IgD-negative memory B cell (primary cell): Measurements from ENCODE around the gene CHORDC1. TPM values are rescaled to one million over a fixed set of nuclear protein-coding genes. Genes with fewer than 3 reads are reported as not detected.
"Not testable (repeated sequence)": the region's sequence is repeated elsewhere in the genome, so short reads cannot be mapped to it uniquely, and the experiment has no call there.

Source experiments
- H3K27ac Mint-ChIP-seq, 3 donors: one replicate each; pipeline ENCODE4 v1.8.0; 2020 to 2022; ENCODE audit warnings: mild to moderate bottlenecking in 3 of 3, mixed read lengths in 3 of 3, moderate library complexity in 1 of 3
- H3K27me3 Mint-ChIP-seq: one replicate; pipeline ENCODE4 v1.8.0; 2021; ENCODE audit warnings: mixed read lengths
- H3K36me3 Mint-ChIP-seq: one replicate; pipeline ENCODE4 v1.8.0; 2020; ENCODE audit warnings: mild to moderate bottlenecking, mixed read lengths
- H3K4me1 Mint-ChIP-seq, 3 donors: one replicate each; pipeline ENCODE4 v1.8.0; 2020 to 2022; ENCODE audit warnings: mixed read lengths in 3 of 3, mild to moderate bottlenecking in 1 of 3
- H3K4me3 Mint-ChIP-seq, 4 donors: one replicate each; pipeline ENCODE4 v1.8.0; 2020 to 2022; ENCODE audit warnings: mild to moderate bottlenecking in 4 of 4, mixed read lengths in 4 of 4, moderate library complexity in 3 of 4
- H3K9me3 Mint-ChIP-seq, 3 donors: one replicate each; pipeline ENCODE4 v1.8.0; 2020 to 2021; ENCODE audit warnings: mixed read lengths in 3 of 3, mild to moderate bottlenecking in 1 of 3
- polyA plus RNA-seq: library from polyadenylated mRNA; unstranded; fragments of 300-500 nt; fragmentation: Illumina TruSeq; gene quantifications from one replicate; pipeline ENCODE4 v1.2.3, GENCODE V29; 2021

CHORDC1 gene
- polyA plus RNA-seq, result 45.3 TPM

DNA sequence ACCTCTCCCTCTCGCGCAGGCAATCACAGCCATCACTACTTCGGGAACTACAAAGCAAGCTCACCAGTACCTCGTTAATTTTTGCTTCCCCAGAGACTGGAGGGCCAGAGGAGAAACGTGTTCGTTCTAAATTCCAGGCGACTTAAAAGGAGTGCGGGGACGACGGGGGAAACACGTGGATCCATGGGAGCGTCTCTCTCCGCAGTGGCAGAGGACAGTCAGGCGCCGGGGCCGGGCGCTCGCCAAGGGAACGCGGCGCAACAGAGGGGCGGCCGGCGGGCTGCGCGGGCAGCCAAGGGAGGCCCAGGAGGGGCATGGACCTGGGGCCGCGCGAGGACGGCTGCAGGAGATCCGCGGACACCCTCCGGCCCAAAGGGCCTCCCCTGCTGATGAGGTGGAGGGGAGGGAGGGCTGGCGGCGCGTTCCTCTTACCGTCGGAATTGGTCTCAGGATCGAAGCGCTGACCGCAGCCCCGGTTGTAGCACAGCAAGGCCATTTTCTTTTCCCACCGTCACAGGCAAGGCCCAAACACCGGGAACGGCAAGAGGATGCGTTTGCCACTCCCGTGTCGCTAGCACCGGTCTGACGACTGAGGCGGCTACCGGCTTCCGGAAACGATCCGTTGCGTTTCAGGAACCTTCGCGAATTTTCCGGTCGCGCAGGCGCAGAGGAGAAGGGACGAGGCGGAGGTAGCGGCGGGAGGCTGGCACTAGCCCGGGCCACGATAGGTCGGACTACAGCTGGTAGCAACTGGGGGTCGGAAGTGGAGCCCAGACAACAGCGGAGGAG lies at the start of gene CHORDC1:
CHORDC1 (minus strand) TSS at position 591 of the 789 bp plus-strand sequence; CDS start at position 496, 95 bp downstream.
- Mint-ChIP-seq H3K4me1 (peaks cover 43 to 47% (median 44%) of the 10 kb centered on the region in 3 donors), H3K36me3 (peaks cover 6% of the 10 kb centered on the region), H3K4me3 (peak within 1 kb of the TSS; percentile 95 to 99 (median 98)), H3K9me3 (peaks cover 0 to 5% (median 0%) of the 10 kb centered on the region in 3 donors), H3K27me3 (no peaks in the 10 kb centered on the region), H3K27ac (peak within 1 kb of the TSS; percentile 92 to 99 (median 96))

DNA sequence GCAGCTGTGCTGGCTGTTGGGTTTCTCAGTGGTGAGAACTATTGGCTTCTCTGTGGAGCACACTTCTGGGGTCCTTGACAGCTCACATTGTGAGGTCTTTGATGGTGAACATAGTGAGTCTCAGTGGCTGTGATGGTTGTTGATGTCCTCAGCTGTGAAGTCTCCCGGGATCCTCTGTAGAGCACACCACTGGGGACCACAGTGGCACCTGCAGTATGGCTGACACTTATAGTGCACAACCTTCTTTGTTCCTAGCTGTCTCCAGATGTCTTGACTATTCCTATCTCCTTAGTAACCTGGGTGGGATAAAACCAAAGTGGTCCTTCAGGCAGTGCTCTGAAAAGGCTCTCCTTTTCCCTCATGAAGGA lies 34.3 kb upstream of the CHORDC1 start:
- H3K4me1 Mint-ChIP-seq, result peaks cover 0 to 3% (median 2%) of the 10 kb centered on the region in 3 donors
- H3K27ac Mint-ChIP-seq, result peak overlapping the region in 1 of 3 donors; percentile 17

DNA sequence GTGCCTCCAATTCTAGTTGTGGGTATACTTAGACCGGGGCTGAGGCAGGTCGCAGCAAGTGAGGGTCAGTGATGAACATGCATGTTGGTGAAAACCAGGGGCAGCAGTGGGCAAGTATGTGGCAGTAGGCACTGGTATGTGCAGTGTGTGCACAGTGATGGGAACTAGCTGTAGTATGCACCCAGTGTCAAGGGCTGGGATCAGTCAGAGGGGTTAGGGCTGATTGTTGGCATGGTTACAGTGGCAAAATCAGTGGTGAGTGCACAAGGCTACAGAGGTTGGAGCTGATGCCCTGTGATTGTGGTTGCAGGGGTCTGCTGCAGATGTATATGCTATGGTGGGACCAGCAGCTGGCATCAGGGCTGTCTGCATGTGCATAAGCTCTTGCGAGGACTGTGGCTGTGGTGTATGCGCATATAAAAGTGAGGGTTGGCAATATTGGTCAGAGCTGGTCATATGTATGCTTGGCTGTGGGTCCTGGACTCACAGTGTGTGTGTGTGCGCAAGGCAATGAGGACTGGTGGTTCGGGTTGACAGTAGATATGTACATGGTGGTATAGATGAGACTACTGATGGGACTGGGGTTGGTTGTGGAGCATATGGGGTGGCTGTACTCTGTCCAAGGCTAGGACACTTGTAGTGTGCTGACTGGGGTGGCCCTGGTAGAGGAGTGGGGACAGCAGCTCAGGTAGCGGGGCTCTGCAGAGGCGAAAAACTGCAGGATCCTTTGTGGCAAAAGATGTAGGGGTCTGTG lies 33.7 kb upstream of the CHORDC1 start:
- Mint-ChIP-seq H3K4me1 (peaks cover 2 to 3% (median 3%) of the 10 kb centered on the region in 3 donors), H3K36me3 (peaks cover 2% of the 10 kb centered on the region), H3K4me3 (peak overlapping the region in 1 of 4 donors; percentile 0), H3K27ac (no peak overlapping the region), H3K9me3 (no peaks in the 10 kb centered on the region), H3K27me3 (peaks cover 7% of the 10 kb centered on the region)

More for the DNA sequence above, 34.3 kb upstream of the CHORDC1 start:
- peaks cover 2% of the 10 kb centered on the region for H3K36me3 Mint-ChIP-seq
- H3K27me3 Mint-ChIP-seq, result peaks cover 7% of the 10 kb centered on the region
- no peak overlapping the region for H3K4me3 Mint-ChIP-seq
- H3K9me3 Mint-ChIP-seq, result no peaks in the 10 kb centered on the region

DNA sequence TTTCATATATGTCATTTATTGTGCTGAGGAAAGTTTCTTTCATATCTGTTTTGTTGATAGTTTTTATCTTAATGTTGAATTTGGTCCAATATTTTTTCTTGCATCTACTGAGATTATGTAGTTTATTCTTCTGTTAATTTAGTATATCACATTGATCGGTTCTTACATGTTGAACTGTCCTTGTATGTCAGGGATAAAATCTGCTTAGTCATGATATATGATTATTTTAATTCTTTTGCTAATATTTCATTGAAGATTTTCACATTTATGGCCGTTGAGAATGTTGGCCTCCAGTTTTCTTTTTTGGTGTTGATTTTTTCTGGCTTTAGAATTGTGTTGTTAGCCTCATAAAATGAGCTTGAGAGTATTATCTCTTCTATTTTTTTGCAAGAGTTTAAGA lies 31.2 kb upstream of the CHORDC1 start:
- Mint-ChIP-seq H3K27me3 (peaks cover 4% of the 10 kb centered on the region), H3K27ac (no peak overlapping the region), H3K4me1 (peaks cover 5 to 9% (median 8%) of the 10 kb centered on the region in 3 donors), H3K4me3 (no peak overlapping the region), H3K9me3 (no peaks in the 10 kb centered on the region), H3K36me3 (no peaks in the 10 kb centered on the region)

DNA sequence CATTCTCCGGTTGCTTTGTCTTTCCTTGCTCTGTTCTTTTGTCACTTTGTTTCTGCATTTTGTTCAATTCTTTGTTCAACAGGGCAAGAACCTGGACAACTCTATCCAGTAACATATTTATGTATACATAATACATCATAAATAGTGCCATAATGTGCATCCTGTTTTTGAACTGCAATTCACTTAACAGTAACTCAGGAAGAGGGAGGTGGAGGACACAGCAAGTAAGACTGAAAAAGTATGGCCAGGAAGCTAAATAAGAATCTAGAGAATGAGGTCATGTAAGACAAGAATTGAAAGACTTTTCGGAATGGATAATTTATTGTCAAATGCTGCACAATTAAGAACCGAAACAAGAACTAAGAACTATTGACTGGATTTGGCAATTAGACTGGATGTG lies 29.2 kb upstream of the CHORDC1 start:
- peaks cover 2% of the 10 kb centered on the region for H3K27me3 Mint-ChIP-seq
- H3K36me3 Mint-ChIP-seq, result no peaks in the 10 kb centered on the region
- H3K27ac Mint-ChIP-seq, result peak overlapping the region in 1 of 3 donors; percentile 65
- peaks cover 5 to 9% (median 8%) of the 10 kb centered on the region in 3 donors for H3K4me1 Mint-ChIP-seq
- no peaks in the 10 kb centered on the region for H3K9me3 Mint-ChIP-seq
- no peak overlapping the region for H3K4me3 Mint-ChIP-seq

DNA sequence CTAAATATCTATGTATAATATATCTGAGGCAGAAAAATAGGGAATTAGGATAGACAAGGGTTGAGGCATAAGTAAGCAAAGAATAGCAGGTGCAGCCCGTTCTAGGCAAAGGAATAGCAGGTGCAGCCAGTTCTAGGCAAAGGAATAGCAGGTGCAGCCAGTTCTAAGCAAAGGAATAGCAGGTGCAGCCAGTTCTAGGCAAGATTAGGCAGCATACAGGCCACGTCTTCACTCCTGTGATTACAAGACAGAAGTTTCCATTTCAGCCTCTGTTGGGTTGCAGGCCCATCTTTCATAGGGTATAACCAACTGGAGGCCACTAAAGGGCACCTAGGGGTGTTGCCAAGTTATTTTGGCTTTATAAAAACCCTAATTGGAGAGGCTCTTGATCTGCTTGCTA lies 28.8 kb upstream of the CHORDC1 start:
- H3K4me1 Mint-ChIP-seq, result peaks cover 5 to 9% (median 8%) of the 10 kb centered on the region in 3 donors
- H3K36me3 Mint-ChIP-seq, result no peaks in the 10 kb centered on the region
- H3K9me3 Mint-ChIP-seq, result no peaks in the 10 kb centered on the region
- H3K27me3 Mint-ChIP-seq, result peaks cover under 1% of the 10 kb centered on the region
- peak overlapping the region in 1 of 3 donors; percentile 29 for H3K27ac Mint-ChIP-seq
- peak overlapping the region in 1 of 4 donors; percentile 89 for H3K4me3 Mint-ChIP-seq

DNA sequence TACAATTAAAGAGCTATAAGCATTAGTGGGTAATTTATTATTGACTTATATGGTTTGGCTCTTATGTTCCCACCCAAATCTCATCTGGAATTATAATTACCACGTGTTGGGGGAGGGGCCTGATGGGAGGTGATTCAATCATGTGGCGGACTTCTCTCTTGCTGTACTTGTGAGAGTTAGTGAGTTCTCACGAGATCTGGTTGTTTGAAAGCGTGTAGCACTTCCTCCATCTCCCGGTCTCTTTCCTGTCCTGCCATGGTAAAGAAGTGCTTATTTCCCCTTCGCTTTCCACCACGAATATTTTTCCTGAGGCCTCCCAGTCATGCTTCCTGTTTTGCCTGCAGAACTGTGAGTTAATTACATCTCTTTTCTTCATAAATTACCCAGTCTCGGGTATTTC lies 28.1 kb upstream of the CHORDC1 start:
- peak overlapping the region in 1 of 3 donors; percentile 14 for H3K27ac Mint-ChIP-seq
- peaks cover 5 to 9% (median 8%) of the 10 kb centered on the region in 3 donors for H3K4me1 Mint-ChIP-seq
- H3K27me3 Mint-ChIP-seq, result no peaks in the 10 kb centered on the region
- H3K36me3 Mint-ChIP-seq, result no peaks in the 10 kb centered on the region
- H3K4me3 Mint-ChIP-seq, result peak overlapping the region; percentile 16 to 89 (median 80)
- no peaks in the 10 kb centered on the region for H3K9me3 Mint-ChIP-seq

DNA sequence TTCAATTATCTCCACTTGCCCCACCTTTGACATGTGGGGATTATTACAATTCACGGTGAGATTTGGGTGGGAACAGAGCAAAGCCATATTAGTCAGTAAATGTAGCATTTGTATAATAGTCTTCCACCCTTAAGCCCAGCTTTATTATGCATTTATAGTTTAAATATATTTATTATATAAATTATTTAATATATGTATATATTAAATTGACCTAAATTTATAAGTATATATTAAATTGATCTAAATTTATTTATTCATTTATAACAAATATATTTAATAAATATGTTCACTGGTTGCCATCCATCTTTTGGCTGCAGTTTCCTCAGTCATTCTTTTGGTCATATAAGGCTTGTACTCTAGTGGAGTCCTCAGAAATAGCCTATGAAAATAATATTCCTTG lies 23.6 kb upstream of the CHORDC1 start:
- Mint-ChIP-seq H3K27ac (no peak overlapping the region), H3K9me3 (no peaks in the 10 kb centered on the region), H3K4me3 (no peak overlapping the region), H3K4me1 (peaks cover 5 to 6% (median 5%) of the 10 kb centered on the region in 3 donors), H3K36me3 (no peaks in the 10 kb centered on the region), H3K27me3 (peaks cover 6% of the 10 kb centered on the region)

DNA sequence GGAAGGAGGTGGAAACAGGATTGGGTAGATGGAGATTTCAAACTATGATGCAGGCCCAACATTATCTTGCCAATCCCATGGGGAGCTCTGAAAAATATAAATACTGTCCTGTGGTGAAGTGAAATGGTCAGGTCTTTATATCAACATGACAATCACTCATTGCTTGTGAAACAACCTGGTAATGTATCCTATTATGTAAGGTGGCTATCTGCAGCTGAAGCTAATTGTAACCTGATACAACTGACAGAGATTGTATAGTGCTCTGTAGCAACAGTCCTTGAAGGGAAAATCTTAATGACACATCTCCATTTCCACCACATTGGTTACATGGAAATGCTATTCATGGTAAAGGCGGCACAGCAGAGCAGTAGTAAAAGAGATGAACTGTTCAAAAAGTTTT lies 20.7 kb upstream of the CHORDC1 start:
- H3K27me3 Mint-ChIP-seq, result peaks cover 6% of the 10 kb centered on the region

DNA sequence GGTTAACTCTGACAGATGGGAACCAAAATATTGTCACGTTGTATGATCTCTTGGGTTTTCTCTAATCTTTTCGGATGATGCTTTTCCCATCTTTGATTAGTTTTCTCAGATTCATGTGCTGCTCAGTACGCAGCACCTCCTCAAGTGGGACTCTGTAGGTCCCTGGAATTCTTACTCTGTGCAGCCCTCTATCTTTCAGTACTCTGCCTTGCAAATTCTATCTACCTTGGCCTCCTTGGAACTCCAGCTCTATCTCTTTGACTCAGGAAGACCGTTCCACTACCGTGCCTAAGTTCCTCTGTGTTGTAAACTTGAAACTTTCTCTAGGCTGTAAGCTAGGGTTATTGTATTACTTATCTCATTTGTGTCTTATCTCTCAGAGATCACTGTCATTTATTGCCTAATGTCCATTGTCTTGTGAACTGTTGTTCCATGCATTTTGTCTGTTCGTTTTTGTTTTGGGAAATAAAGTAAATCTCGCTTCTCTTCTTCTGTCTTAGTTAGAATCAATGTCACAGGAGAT lies 20.1 kb upstream of the CHORDC1 start:
- Mint-ChIP-seq H3K4me1 (no peaks in the 10 kb centered on the region), H3K27ac (no peak overlapping the region), H3K9me3 (no peaks in the 10 kb centered on the region), H3K4me3 (no peak overlapping the region), H3K27me3 (peaks cover 6% of the 10 kb centered on the region), H3K36me3 (no peaks in the 10 kb centered on the region)

More for the DNA sequence above, 20.7 kb upstream of the CHORDC1 start:
- Mint-ChIP-seq H3K27ac (no peak overlapping the region), H3K9me3 (no peaks in the 10 kb centered on the region), H3K36me3 (no peaks in the 10 kb centered on the region), H3K4me3 (no peak overlapping the region), H3K4me1 (no peaks in the 10 kb centered on the region)

DNA sequence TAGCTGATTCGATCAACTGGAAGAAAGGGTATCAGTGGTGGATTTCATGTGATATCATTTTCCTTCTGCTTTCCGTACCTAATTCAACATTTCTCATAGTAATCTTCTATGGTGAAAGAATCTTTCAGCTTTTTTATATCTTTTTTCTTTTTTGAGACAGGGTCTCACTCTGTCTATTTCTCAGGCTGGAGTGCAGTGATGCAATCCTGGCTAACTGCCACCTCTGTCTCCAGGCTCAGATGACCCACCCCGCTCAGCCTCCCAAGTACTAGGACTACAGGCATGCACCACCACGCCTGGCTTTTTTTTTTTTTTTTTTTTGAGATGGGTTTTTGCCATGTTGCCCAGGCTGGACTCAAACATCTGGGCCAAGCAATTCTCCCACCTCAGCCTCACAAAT lies 18.6 kb upstream of the CHORDC1 start:
- H3K4me3 Mint-ChIP-seq, result no peak overlapping the region
- no peak overlapping the region for H3K27ac Mint-ChIP-seq
- no peaks in the 10 kb centered on the region for H3K9me3 Mint-ChIP-seq
- H3K36me3 Mint-ChIP-seq, result no peaks in the 10 kb centered on the region
- no peaks in the 10 kb centered on the region for H3K4me1 Mint-ChIP-seq
- peaks cover 6% of the 10 kb centered on the region for H3K27me3 Mint-ChIP-seq

DNA sequence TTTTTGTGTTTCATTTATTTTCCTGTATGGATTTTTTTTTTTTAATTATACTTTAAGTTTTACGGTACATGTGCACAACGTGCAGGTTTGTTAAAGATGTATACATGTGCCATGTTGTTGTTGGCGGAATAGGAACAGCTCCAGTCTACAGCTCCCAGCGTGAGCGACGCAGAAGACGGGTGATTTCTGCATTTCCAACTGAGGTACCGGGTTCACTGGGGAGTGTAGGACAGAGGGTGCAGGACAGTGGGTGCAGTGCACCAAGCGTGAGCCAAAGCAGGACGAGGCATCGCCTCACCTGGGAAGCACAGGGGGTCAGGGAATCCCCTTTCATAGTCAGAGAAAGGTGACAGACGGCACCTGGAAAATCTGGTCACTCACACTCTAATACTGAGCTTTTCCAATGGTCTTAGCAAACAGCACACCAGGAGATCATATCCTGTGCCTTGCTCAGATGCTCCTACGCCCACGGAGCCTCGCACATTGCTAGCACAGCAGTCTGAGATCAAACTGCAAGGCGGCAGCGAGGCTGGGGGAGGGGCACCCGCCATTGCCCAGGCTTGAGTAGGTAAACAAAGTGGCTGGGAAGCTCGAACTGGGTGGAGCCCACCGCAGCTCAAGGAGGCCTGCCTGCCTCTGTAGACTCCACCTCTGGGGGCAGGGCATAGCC lies 17.3 kb upstream of the CHORDC1 start:
- H3K4me3 Mint-ChIP-seq, result peak overlapping the region in 1 of 4 donors; percentile 15
- not testable (repeated sequence) for H3K27ac Mint-ChIP-seq

DNA sequence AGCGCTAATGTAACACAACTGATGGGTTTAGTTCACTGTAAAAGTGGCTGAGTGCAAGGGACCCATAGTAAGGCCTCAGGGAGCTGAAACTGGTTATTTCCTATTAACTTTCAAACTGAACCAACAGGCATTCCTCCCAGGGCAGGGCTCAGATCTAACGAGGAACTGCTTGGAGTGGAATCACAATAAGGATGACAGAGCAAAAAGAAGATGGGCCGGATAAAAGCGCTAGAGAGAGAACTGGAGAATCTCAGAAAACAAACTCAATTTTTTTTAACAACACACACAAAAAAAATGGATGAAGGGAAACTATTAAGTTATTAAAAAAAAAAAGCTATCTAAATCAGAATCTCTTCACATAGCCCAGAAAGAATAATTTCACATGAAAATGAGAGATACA lies 14.2 kb upstream of the CHORDC1 start:
- peak overlapping the region in 1 of 3 donors; percentile 8 for H3K27ac Mint-ChIP-seq
- no peak overlapping the region for H3K4me3 Mint-ChIP-seq

More for the DNA sequence above, 17.3 kb upstream of the CHORDC1 start:
- not testable (repeated sequence) for H3K27me3 Mint-ChIP-seq, H3K4me1 Mint-ChIP-seq, H3K36me3 Mint-ChIP-seq, H3K9me3 Mint-ChIP-seq

DNA sequence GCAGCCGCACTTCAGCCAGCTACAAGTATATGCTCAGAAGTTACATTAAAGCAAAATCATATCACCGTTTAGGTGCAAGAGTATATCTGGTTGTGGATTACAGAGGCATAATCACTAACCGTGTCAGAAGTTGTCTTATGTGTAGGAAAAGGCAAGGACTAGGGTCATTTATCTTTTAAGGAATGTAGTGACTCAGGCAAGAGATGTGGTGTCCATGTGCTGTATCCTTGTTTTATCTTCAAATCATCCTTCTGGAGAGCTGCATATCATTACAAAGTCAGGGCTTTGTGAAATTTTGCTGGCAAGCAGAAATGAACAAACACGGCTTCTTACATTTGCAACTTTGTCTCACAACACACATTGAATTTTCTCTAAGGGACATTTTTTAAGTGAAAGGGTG lies 12.7 kb upstream of the CHORDC1 start:
- peaks cover 0 to 2% (median 0%) of the 10 kb centered on the region in 3 donors for H3K9me3 Mint-ChIP-seq
- no peaks in the 10 kb centered on the region for H3K4me1 Mint-ChIP-seq
- no peak overlapping the region for H3K27ac Mint-ChIP-seq
- no peaks in the 10 kb centered on the region for H3K27me3 Mint-ChIP-seq
- no peak overlapping the region for H3K4me3 Mint-ChIP-seq
- peaks cover 3% of the 10 kb centered on the region for H3K36me3 Mint-ChIP-seq

More for the DNA sequence above, 14.2 kb upstream of the CHORDC1 start:
- H3K36me3 Mint-ChIP-seq, result peaks cover 3% of the 10 kb centered on the region
- no peaks in the 10 kb centered on the region for H3K27me3 Mint-ChIP-seq
- H3K4me1 Mint-ChIP-seq, result no peaks in the 10 kb centered on the region
- no peaks in the 10 kb centered on the region for H3K9me3 Mint-ChIP-seq

DNA sequence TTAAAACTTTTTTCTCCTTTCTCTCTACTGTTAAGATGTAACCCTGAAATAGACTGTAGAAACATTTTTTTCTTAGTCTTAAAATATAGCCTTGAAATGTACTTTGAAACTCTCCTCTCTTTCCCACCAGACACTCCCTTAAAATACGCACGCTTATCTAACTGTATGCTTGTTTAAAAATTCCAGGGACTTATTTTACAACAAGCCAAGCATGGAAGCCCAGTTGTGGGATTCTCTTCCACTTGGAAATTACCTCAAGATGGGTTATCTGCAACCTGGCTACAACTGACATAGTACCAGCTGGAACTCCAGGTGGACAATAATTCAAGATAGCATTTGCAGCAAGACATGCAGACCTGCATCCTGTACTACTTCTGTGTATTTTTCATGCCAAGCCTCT lies 12.1 kb upstream of the CHORDC1 start:
- Mint-ChIP-seq H3K4me1 (no peaks in the 10 kb centered on the region), H3K36me3 (peaks cover 5% of the 10 kb centered on the region), H3K27ac (no peak overlapping the region), H3K4me3 (no peak overlapping the region), H3K9me3 (peaks cover 0 to 5% (median 2%) of the 10 kb centered on the region in 3 donors), H3K27me3 (no peaks in the 10 kb centered on the region)
